LNCaP clone FGC (cell line): ENCODE data around the gene LRRC8B.

Experiments used
- DNase-seq: peaks from one replicate; pipeline ENCODE4 v3.0.0-alpha.2; 2011; ENCODE audit warnings: low read depth
- H3K4me3 ChIP-seq: 2 replicates; pipeline ENCODE4 v1.5.1; 2011; ENCODE audit warnings: mild to moderate bottlenecking, low read depth, low read length, control low read depth
- TF ChIP-seq, protein P1 (sequence below): IDR thresholded peaks from 2 replicates; pipeline ENCODE4 v1.5.1; 2012; ENCODE audit warnings: mild to moderate bottlenecking; ENCODE audit not compliant: control insufficient read depth, insufficient read depth; ENCODE audit errors: extremely low read depth

Gene LRRC8B

DNA sequence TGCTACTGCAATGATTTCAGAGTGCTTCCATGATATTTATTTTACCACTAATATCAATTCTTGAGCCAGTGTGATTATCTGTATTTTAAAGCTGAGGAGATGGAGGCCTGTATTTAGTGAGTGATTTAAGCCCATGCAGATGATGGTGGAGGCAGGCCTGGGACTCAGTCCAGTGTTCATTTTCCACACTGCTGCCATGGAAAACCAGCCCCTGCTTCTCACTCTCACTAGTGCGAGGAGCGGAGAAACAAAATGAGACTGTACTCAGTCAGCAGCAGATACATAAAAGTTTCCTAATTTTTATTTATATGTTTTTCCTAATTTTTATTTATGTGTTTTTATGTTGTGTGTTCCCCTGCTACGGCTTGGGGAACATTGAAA is 32.8 kb downstream of the LRRC8B start:
- no peak overlapping the region for H3K4me3 ChIP-seq
- no peak for DNase-seq
- TF ChIP-seq, protein P1, sequence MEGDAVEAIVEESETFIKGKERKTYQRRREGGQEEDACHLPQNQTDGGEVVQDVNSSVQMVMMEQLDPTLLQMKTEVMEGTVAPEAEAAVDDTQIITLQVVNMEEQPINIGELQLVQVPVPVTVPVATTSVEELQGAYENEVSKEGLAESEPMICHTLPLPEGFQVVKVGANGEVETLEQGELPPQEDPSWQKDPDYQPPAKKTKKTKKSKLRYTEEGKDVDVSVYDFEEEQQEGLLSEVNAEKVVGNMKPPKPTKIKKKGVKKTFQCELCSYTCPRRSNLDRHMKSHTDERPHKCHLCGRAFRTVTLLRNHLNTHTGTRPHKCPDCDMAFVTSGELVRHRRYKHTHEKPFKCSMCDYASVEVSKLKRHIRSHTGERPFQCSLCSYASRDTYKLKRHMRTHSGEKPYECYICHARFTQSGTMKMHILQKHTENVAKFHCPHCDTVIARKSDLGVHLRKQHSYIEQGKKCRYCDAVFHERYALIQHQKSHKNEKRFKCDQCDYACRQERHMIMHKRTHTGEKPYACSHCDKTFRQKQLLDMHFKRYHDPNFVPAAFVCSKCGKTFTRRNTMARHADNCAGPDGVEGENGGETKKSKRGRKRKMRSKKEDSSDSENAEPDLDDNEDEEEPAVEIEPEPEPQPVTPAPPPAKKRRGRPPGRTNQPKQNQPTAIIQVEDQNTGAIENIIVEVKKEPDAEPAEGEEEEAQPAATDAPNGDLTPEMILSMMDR, result no peak

DNA sequence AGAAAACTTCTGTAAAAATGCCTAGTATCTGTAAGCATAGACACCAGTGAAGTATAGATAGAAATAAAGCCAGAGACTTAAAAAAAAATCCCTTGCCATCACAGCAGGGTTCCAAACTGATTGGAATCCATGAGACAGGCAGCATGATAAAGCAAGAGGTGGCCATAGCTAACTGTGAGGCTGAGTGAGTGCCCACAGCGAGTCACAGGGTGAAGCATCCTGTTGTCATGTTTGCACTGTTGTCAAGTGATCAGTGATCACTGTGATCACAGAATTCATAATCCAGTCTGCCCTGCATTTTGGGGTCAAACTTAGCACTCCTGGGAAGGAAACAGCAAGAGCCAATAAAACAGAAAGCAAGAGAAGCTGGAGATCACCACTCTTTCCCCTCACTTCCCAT is 33.3 kb downstream of the LRRC8B start:
- no peak for DNase-seq

DNA sequence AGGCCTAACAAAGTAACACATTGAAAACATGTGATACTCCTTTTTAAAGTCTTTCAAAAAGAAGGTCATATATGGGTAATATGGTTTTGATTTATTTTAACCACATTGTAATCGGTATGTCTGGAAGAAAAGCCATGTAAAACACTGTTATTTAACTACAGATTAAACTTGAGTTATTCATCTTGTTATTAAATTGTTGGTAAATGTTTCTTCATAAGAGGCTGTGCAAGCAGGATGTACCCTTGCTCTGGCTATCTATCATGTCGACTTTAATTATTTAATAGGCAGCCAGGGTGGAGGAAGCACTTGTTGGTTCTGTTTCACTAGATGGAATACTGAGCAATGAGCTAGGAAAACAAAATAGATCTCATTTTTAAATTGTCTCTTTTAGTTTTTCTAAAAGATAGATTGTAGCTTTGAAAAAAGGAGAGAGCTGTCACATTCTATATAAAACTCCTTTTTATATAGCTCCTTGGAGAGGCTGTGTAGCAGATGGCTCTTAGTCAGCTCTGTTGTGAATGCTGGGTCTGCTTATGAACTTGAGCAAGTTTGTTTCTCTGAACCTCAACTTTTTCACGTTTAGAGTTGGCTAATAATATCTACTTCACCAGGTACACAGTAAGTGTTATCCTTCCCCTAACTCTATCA is 39.5 kb downstream of the LRRC8B start:
- DNase-seq, result no peak
- no peak overlapping the region for H3K4me3 ChIP-seq
- TF ChIP-seq, protein P1, result no peak

More for the DNA sequence above, 33.3 kb downstream of the LRRC8B start:
- TF ChIP-seq, protein P1, result no peak
- H3K4me3 ChIP-seq, result no peak overlapping the region

DNA sequence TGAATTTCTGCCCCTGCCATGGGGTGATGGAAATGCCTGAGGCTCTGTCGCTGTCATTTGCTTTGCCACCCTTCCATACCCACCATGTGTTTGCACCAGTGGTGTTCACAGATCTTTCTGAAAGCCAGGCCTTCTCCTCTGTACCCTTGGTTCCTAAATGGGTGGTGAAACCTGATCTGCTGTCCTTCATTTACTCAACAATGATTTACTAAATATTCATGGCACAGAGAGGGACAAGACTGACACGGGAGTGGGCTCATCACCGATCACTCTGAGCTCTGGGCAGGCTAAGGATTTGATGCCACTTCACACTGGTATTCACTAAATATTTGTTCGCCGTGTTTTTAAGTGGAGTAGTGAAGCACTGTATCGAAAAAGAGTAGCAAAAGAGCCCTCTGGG is 40.9 kb downstream of the LRRC8B start:
- no peak for DNase-seq
- TF ChIP-seq, protein P1, result no peak

DNA sequence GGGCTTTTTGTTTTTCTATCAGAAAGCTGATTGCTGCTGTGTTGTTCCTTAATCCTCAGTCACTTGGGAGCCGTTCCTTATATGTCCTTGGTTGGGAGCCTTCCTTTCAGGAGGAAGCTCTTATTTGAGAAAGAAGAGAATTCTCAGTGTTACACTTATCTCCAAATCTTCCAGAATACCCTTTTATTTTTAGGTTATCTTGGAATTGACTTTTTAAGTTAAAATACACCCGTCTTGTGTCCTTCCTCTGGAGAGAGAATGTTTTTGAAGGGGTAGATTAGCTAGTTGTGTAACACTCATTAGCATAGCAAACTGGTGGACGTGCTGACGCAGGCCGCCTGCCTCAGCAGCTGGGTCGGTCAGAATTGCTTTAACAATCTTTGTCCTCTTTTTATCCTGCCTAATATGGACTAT is 42.1 kb downstream of the LRRC8B start:
- TF ChIP-seq, protein P1, result no peak
- no peak for DNase-seq
- H3K4me3 ChIP-seq, result no peak overlapping the region

More for the DNA sequence above, 40.9 kb downstream of the LRRC8B start:
- H3K4me3 ChIP-seq, result no peak overlapping the region

DNA sequence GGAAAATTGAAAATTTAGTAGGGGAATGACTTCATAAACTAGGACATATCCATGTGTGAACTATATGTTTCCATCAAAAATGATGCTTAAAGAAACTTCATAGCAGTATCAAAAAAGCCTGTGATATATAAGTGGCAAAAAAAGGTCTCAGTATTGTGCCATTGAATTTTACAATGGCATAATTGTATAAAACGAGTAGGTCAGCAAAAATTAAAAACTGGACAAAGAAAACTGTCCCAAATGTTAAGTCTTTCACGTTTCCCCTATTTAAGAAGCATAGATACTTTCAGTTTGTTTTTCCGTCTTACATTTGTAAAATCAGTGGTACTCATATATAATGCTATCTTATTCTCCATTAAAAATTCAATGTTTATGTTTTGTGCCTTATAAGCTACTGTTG is 43.2 kb downstream of the LRRC8B start:
- no peak overlapping the region for H3K4me3 ChIP-seq
- DNase-seq, result no peak
- TF ChIP-seq, protein P1, result no peak

DNA sequence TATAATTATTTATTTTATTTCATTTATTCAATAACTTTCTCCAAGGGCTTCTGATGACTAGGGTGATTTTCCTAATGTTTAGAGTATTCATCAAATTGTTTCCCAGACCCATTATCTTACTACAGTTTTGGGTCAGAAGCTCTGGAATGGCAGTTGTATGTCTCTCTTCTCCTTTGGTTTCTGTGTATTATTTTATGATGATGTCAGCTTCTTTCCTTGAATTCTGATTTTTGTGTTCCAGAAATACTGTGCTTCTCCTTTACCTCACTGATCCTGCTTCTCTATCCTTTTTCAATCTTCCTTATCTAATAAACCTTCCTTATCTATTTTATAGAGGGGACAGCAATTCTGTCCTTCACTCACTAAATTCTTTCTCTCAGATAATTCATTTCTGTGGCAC is 48.8 kb downstream of the LRRC8B start:
- H3K4me3 ChIP-seq, result no peak overlapping the region
- TF ChIP-seq, protein P1, result no peak
- no peak for DNase-seq
